ENCODE data around the gene IFNA4. TPM values are rescaled to one million over a fixed set of nuclear protein-coding genes. Genes with fewer than 3 reads are reported as not detected.
"Not testable (repeated sequence)": the region's sequence is repeated elsewhere in the genome, so short reads cannot be mapped to it uniquely, and the experiment has no call there.

The IFNA4 gene
- total RNA-seq, 1 donor from 2014 or later, result not detected

DNA sequence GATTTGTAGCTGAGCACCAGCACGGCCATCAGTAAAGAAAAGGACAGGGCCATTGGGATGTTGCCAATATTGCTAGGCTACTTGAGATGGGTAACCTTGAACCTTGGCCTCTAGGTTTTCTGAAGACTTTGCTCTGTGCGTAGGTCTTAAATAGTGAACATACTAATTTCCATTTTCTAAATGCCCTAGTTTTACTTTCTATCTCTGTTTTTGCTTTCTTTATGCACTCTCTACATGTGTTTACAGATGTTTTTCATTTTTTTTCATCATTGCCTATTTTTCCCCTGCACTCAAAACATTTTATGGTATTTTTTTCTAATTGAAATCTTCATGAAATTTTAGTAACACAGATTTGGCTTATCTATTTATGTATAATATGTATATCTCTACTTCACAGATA is 20.8 kb downstream of the IFNA4 start, which contains the start of gene IFNA21:
IFNA21 (minus strand) TSS at position 101 of the 400 bp plus-strand sequence; CDS start at position 53, 48 bp downstream.
- not testable (repeated sequence) for DNase-seq (ENCODE audit: low read depth)

DNA sequence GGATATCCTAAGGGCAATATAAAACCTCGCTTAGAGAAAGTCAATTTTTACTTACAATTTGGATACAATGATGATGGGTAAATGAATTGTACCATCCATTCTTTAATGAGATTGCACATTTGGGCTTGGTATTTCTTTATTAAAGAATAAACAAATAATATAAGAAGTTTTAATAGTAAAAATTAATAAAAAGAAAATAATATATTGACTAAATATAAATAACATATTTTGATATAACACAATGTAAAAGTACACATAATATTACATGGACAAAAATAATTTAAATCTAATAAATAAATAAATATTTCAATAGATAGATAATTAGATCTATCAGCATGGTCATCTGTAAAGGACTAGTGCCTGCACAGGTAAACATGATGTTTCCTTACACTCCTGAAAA is 21.9 kb downstream of the IFNA4 start:
- no peak for DNase-seq (ENCODE audit: low read depth)

DNA sequence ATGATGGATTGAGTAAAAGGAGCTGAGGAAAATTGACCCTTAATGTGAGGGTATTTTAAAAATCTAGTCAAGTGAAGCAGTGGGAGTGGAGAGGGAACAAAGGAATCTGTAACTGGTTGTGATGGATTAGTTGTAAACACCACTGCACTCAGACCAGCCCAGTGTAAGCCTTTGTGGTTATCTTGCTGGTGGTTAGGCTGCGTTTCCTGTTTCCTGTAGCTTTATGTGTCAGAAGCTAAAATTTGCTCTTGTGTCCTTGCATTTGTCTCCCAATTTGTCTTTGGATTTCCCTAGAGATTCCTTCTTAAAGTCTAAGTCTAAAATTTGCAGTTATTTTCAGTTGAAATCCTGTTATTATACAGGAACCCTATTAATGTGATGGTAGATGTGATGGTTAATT is 27.2 kb downstream of the IFNA4 start:
- peak; percentile 61 for DNase-seq (ENCODE audit: low read depth)

DNA sequence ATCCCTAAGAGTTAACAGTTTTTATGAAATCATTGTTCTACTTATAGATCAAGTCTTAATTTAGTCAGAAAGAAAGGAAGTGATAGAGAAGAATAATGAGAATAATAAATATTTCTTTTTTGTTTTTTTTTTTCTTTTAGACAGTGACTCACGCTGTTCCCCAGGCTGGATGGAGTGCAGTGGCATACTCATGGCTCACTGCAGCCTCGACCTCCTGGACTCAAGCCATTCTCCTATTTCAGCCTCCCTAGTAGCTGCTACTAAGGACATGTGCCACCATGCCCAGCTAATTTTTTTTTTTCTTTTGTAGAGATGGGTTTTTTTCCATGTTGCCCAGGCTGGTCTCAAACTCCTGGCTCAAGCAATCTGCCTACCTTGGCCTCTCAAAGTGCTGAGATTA is 31.9 kb downstream of the IFNA4 start:
- peak; percentile 7 for DNase-seq (ENCODE audit: low read depth)

DNA sequence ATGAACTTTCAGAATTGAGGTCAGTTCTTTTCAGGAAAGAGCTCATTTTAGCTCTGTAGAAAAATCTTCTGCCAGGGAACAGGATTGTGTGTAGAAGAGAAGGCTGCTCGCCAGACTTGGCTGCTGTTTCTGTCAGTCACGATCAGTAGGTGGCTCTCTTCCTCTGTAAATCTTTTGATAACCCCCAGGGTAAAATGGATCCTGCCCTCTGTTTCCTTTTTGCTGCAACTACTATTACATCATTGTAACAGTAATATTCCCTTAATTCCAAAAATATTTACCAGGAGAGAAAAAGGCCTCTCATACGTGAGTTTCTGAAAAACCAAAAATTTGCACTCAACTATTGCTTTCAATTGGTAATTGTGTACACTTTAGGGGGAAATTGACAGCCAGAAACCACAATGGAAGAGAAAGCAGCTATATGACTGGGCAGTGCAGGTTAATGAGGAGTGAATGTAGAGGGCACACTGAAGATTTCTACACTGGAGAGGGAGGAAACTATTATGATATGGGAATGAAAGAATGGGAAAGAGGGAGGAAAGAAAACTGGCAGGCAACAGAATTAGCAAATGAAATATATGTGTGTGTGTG is 33.3 kb downstream of the IFNA4 start:
- DNase-seq (ENCODE audit: low read depth), result peak; percentile 68

DNA sequence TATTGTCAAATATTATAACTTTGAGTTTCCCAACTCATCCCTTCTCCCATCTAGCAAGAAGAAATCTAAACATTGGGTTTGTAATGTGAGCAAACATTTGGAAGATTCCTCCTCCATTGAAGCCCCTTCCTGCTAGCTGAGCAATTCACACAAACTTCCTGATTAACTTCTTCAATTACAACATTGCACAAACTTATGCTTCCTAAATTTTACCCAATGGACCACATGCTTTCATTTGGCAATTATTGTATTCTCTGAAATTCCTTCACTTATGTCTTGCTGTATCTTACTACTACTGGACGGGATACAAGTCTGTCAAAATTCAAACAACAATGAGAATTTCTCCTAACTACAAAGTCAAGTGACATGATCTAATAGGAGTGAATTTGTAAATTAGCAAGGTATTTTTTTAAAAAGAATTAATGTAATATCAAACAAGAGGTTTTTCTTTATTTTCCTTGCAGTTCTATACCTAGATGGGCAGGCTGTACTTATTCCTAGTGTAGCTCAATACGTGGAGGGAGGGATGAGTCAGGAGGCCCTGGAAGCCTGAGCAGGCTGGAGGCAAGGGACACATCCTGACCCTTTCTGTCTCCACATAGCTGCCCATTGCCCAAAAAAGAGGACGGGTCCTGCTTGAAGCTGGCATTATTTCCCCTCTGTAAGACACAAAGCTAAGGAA is 33.9 kb downstream of the IFNA4 start:
- DNase-seq (ENCODE audit: low read depth), result no peak

DNA sequence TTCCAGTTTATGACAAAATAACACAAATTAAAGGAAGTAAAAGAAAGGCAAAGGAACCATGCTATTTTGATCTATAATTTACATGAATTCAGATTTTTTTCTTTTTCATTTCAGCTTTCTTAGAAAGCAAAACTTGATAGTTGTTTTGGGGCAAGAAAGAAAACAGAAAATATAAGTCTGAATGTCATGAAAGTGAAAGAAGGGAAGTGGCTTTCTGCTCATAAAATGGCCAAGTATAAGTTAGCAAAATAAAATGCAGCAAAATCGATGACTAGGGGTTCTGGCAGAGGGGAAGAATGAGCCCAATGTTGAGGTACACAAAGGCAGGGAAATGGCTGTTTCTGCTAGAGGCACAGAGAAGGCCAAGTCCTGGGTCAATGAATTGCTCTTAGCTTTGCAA is 42.8 kb downstream of the IFNA4 start:
- DNase-seq (ENCODE audit: low read depth), result no peak

DNA sequence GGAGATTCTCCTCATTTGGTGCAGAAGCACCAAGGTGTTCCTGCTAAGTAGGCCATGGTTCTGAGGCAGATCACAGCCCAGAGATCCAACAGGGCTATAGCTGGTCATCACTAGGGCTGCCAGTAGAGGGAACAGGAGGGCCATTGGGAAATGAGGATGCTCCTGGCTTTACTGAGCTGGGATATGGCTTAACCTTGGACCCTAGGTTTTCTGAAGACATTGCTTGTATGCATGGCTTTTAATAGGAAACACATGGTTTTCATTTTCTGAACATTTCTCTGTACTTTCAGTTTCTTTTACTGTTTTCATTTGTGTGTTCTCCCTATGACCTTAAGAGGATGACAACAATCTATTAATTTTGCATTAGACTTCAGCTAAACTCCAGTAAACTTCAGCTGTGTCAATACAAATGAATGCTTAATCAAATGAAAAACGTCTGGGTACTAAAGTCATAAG is 45.9 kb downstream of the IFNA4 start, which contains the start of gene IFNW1:
IFNW1 (minus strand) TSS at position 406 of the 456 bp plus-strand sequence; CDS start at position 144, 262 bp downstream.
- DNase-seq (ENCODE audit: low read depth), result no peak

DNA sequence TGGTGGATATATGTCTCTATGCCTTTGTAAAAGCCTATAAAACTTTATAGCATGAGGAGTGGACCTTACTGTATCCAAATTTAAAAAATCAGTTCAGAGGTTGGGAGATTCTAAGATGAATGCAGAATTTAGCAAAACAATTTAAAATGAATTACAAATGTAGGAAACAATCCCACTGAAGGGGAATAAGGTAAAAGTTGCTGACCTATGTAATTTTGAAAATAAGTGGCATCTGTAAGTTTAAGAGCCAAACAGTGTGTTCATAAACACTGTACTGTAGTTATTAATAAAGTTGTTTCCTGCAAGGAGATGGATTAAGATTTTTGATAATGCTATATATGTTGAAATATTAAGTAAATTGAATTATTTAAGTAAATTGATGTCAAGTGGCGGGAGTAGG is 50.4 kb downstream of the IFNA4 start:
- no peak for DNase-seq (ENCODE audit: low read depth)

Other genes with a start within 250 kb of the IFNA4 start
- 0.10 and 0.16 TPM in 2 replicates for gene HACD4, start 155.9 kb downstream of the IFNA4 start, total RNA-seq
- not detected in 2 replicates for gene IFNB1, start 109.6 kb downstream of the IFNA4 start, total RNA-seq
- gene IFNW1, start 45.8 kb downstream of the IFNA4 start, total RNA-seq, result not detected in 2 replicates
- not detected in 2 replicates for gene IFNA21, start 20.9 kb downstream of the IFNA4 start, total RNA-seq
- not detected in 2 replicates for gene IFNA7, start 14.6 kb upstream of the IFNA4 start, total RNA-seq
- not detected in 2 replicates for gene IFNA10, start 19.6 kb upstream of the IFNA4 start, total RNA-seq
- not detected in 2 replicates for gene IFNA16, start 29.7 kb upstream of the IFNA4 start, total RNA-seq
- not detected in 2 replicates for gene IFNA17, start 40.6 kb upstream of the IFNA4 start, total RNA-seq
- not detected in 2 replicates for gene IFNA14, start 52.4 kb upstream of the IFNA4 start, total RNA-seq
- not detected in 2 replicates for gene IFNA5, start 117.7 kb upstream of the IFNA4 start, total RNA-seq
- gene KLHL9, start 147.8 kb upstream of the IFNA4 start, total RNA-seq, result 24.7 and 26.5 TPM in 2 replicates
- gene IFNA6, start 163.3 kb upstream of the IFNA4 start, total RNA-seq, result not detected in 2 replicates
- gene IFNA13, start 180.5 kb upstream of the IFNA4 start, total RNA-seq, result not detected in 2 replicates
- not detected in 2 replicates for gene IFNA2, start 197.8 kb upstream of the IFNA4 start, total RNA-seq
- gene IFNA8, start 221.5 kb upstream of the IFNA4 start, total RNA-seq, result not detected in 2 replicates

Data from myocyte (in vitro differentiated cells).